ENCODE results near the gene NPIPA1.
A peak's percentile ranks its signal among the peaks of the same experiment; 100 is the strongest.
"Not testable (repeated sequence)": the region's sequence is repeated elsewhere in the genome, so short reads cannot be mapped to it uniquely, and the experiment has no call there.

Gene NPIPA1

DNA sequence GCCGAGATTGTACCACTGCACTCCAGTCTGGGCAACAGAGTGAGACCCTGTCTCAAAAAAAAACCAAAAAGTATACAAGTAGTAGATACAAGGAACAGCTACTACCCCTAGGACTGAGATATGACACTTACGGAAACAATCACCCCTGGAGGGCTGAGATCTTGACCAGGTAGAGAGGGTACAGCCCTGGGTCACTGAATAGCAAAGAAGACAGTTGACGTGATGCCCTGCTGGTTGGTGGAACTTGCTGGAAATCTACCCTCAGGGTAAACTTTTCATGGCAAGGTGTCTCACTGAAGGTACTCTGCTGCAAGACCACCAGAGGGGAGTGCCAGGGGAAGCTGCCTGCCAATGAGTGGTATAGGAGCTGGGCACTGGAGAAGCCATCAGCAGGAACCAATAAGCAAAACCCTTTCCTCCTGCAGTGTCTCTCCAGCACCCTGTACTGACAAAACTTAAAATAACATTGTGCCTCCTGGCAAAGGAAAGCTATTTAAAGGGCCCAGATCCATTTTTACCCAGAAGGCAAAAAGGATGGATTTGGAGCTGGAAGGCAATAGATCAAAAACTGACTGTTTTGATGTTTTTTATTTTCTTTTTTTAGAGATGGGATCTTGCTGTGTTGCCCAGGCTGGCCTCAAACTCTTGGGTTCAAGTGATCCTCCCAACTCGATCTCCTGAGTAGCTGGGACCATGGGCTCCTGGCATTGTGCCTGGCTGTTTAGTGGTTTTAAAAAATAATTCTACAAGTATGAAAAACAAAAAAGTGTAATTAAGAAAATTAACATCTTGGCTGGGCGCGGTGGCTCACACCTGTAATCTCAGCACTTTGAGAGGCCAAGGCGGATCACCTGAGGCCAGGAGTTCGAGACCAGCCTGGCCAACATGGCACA, 26.3 kb downstream of the NPIPA1 start:
- TF ChIP-seq, protein P1, sequence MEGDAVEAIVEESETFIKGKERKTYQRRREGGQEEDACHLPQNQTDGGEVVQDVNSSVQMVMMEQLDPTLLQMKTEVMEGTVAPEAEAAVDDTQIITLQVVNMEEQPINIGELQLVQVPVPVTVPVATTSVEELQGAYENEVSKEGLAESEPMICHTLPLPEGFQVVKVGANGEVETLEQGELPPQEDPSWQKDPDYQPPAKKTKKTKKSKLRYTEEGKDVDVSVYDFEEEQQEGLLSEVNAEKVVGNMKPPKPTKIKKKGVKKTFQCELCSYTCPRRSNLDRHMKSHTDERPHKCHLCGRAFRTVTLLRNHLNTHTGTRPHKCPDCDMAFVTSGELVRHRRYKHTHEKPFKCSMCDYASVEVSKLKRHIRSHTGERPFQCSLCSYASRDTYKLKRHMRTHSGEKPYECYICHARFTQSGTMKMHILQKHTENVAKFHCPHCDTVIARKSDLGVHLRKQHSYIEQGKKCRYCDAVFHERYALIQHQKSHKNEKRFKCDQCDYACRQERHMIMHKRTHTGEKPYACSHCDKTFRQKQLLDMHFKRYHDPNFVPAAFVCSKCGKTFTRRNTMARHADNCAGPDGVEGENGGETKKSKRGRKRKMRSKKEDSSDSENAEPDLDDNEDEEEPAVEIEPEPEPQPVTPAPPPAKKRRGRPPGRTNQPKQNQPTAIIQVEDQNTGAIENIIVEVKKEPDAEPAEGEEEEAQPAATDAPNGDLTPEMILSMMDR (IDR thresholded peaks at IDR 0.05): no peak
- no peak overlapping the region for H3K27ac ChIP-seq

GRCh38 chr16:14965328-14965727, 28.1 kb downstream of the NPIPA1 start:
- peaks cover 9% of the 10 kb centered on the region for H3K27me3 ChIP-seq
- peaks cover 3 to 17% of the 10 kb centered on the region in 2 experiments for H3K4me1 ChIP-seq (ENCODE audit: control insufficient read depth in 1 of 2, insufficient read depth in 1 of 2, low read depth in 1 of 2, low read length in 1 of 2)
- H3K36me3 ChIP-seq: no peaks in the 10 kb centered on the region
- TF ChIP-seq, protein P1 (IDR thresholded peaks at IDR 0.05): no peak
- H3K27ac ChIP-seq: no peak overlapping the region
- H3K9me3 ChIP-seq: no peaks in the 10 kb centered on the region
- H3K4me3 ChIP-seq (ENCODE audit: low read depth in 1 of 2, low read length in 1 of 2): no peak overlapping the region

More for the DNA sequence above, 26.3 kb downstream of the NPIPA1 start:
- Histone ChIP-seq H3K27me3 (peaks cover 9% of the 10 kb centered on the region), H3K9me3 (no peaks in the 10 kb centered on the region), H3K4me3 (ENCODE audit: low read depth in 1 of 2, low read length in 1 of 2) (no peak overlapping the region), H3K36me3 (no peaks in the 10 kb centered on the region), H3K4me1 (ENCODE audit: control insufficient read depth in 1 of 2, insufficient read depth in 1 of 2, low read depth in 1 of 2, low read length in 1 of 2) (peaks cover 20 to 35% of the 10 kb centered on the region in 2 experiments)

DNA sequence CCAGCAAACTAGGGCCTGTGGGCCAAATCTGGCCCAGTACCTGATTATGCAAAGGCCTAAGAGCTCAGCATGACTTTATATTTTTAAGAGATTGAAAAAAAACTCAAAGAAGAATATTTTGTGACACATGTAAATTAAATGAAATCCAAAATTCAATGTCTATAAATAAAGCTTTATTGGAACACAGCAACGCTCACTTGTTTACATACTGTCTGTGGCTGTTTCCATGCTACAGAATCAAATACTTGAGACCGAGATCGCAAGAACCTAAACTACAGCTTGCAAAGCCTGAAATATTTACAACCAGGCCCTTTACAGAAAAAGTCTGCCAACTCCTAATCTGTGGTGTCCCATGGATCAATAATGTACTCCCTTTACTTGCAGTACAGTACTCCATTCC, 32.6 kb downstream of the NPIPA1 start:
- H3K36me3 ChIP-seq; H3K27ac ChIP-seq; H3K4me3 ChIP-seq (ENCODE audit: low read depth in 1 of 2, low read length in 1 of 2); H3K9me3 ChIP-seq; H3K27me3 ChIP-seq: not testable (repeated sequence)
- H3K4me1 ChIP-seq (ENCODE audit: control insufficient read depth in 1 of 2, insufficient read depth in 1 of 2, low read depth in 1 of 2, low read length in 1 of 2): peaks cover 6 to 11% of the 10 kb centered on the region in 2 experiments

- not testable (repeated sequence) for H3K36me3 ChIP-seq; H3K27me3 ChIP-seq; H3K27ac ChIP-seq; H3K9me3 ChIP-seq; H3K4me3 ChIP-seq (ENCODE audit: low read depth in 1 of 2, low read length in 1 of 2)
- peaks cover 16 to 24% of the 10 kb centered on the region in 2 experiments for H3K4me1 ChIP-seq (ENCODE audit: control insufficient read depth in 1 of 2, insufficient read depth in 1 of 2, low read depth in 1 of 2, low read length in 1 of 2)
Observed at GRCh38 chr16:14971621-14972228, 34.5 kb downstream of the NPIPA1 start.

- not testable (repeated sequence) for H3K9me3 ChIP-seq, H3K27me3 ChIP-seq, H3K36me3 ChIP-seq, H3K27ac ChIP-seq
- peak overlapping the region; percentile 71 to 92 for H3K4me3 ChIP-seq (ENCODE audit: low read depth in 1 of 2, low read length in 1 of 2)
- H3K4me1 ChIP-seq (ENCODE audit: control insufficient read depth in 1 of 2, insufficient read depth in 1 of 2, low read depth in 1 of 2, low read length in 1 of 2): peaks cover 16 to 24% of the 10 kb centered on the region in 2 experiments
Observed at GRCh38 chr16:14973785-14974322, 36.6 kb downstream of the NPIPA1 start.

DNA sequence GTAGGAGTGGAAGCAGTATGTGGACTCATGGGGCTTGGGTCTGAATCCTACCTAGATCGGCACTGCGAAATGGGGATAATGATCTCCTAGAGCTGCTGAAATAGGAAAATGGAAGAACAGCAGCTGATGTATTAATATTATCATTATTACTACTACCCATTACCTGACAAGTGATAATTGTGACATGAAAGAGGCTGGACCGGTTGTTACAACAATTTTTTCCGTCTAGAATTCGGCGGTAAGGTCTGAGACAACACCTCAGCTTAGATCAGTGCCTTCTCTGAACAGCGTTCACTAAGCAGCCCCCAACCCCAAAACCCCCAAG, 37.0 kb downstream of the NPIPA1 start:
- not testable (repeated sequence) for H3K36me3 ChIP-seq, H3K9me3 ChIP-seq, H3K27me3 ChIP-seq
- Histone ChIP-seq H3K4me1 (ENCODE audit: control insufficient read depth in 1 of 2, insufficient read depth in 1 of 2, low read depth in 1 of 2, low read length in 1 of 2) (peaks cover 16 to 24% of the 10 kb centered on the region in 2 experiments), H3K27ac (peak overlapping the region; percentile 90), H3K4me3 (ENCODE audit: low read depth in 1 of 2, low read length in 1 of 2) (peak overlapping the region; percentile 71 to 92)

- Histone ChIP-seq H3K4me1 (ENCODE audit: control insufficient read depth in 1 of 2, insufficient read depth in 1 of 2, low read depth in 1 of 2, low read length in 1 of 2) (peaks cover 16 to 24% of the 10 kb centered on the region in 2 experiments), H3K4me3 (ENCODE audit: low read depth in 1 of 2, low read length in 1 of 2) (peak within 1 kb of the TSS; percentile 71 to 92), H3K27ac (peak within 1 kb of the TSS; percentile 90)
- H3K9me3 ChIP-seq, H3K27me3 ChIP-seq, H3K36me3 ChIP-seq: not testable (repeated sequence)
- TF ChIP-seq, protein P1 (IDR thresholded peaks at IDR 0.05): peak; percentile 46
Observed at GRCh38 chr16:14974656-14975417, 37.6 kb downstream of the NPIPA1 start, which contains the start of gene PDXDC1. Gene PDXDC1, plus strand, starts transcription at chr16:14975026. Its CDS starts 174 bp downstream, at chr16:14975200.

- Histone ChIP-seq H3K27ac (peak overlapping the region; percentile 90), H3K4me3 (ENCODE audit: low read depth in 1 of 2, low read length in 1 of 2) (peak overlapping the region; percentile 71 to 92), H3K4me1 (ENCODE audit: control insufficient read depth in 1 of 2, insufficient read depth in 1 of 2, low read depth in 1 of 2, low read length in 1 of 2) (peaks cover 16 to 24% of the 10 kb centered on the region in 2 experiments)
- H3K27me3 ChIP-seq, H3K9me3 ChIP-seq, H3K36me3 ChIP-seq: not testable (repeated sequence)
Observed at GRCh38 chr16:14975418-14976194, 38.4 kb downstream of the NPIPA1 start.

DNA sequence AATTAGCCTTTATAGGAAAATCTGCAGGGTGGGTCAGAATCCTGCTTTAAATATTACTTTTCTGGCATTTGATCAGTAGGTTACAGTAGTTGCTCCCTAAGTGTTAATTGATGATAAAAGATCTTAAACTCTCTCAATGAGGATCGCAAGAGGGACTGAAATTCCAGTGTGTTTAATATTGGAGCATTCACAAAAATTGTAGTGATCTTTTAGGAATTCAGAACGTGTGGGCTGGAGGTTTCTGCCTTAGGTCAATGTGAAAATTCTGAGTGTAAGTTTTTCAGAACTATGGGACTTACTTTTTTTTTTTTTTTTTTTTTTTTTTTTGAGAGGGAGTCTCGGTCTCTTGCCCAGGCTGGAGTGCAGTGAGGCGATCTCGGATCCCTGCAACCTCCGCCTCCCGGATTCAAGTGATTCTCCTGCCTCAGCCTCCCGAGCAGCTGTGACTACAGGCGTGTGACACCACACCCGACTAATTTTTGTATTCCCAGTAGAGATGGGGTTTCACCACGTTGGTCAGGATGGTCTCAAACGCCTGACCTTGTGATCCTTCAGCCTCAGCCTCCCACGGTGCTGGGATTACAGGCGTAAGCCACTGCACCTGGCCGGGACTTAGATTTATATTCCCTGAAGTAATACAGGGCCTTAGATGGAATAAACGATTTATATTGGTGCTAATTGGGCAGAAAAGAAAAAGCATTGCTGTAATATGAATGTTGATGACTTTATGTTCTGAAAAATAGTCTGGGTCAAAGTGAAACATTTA, 39.9 kb downstream of the NPIPA1 start:
- H3K4me3 ChIP-seq (ENCODE audit: low read depth in 1 of 2, low read length in 1 of 2); H3K36me3 ChIP-seq; H3K27me3 ChIP-seq; H3K9me3 ChIP-seq; H3K27ac ChIP-seq: not testable (repeated sequence)
- H3K4me1 ChIP-seq (ENCODE audit: control insufficient read depth in 1 of 2, insufficient read depth in 1 of 2, low read depth in 1 of 2, low read length in 1 of 2): peaks cover 16 to 24% of the 10 kb centered on the region in 2 experiments
